K562 (cell line): ENCODE data around the gene DENND1A. TPM values are rescaled to one million over a fixed set of nuclear protein-coding genes. Genes with fewer than 3 reads are reported as not detected.

ENCODE experiments used
- ATAC-seq: fragments of 200-7000 bp; cut with Tn5 transposase; 3 replicates; pipeline ENCODE4 v1.9.1; 2020; ENCODE audit warnings: moderate library complexity
- BruUV-seq: library from RNA; stranded (reverse); fragments of 400-500 nt; replicated peaks from 2 replicates; lab custom pipeline; 2021; lab: Mats Ljungman, UMichigan
- CTCF ChIA-PET: fragments of 300-600 bp; formaldehyde crosslinking; extraction: SDS; loops from one replicate; lab custom pipeline; 2021; ENCODE audit warnings: low intra/inter-chr PET ratio; lab: Yijun Ruan, JAX
- POLR2A ChIA-PET: fragments of 300-600, 350-650 bp; sonication (Branson Sonifier 250); formaldehyde crosslinking; extraction: SDS; loops from one replicate; lab custom pipeline; 2021; ENCODE audit warnings: antibody characterized with exemption, inconsistent platforms; lab: Yijun Ruan, JAX
- DNase-seq, 4 experiments: peaks; one replicate each; pipeline versions ENCODE4 v3.0.0 to v3.0.0-alpha.2; 2011 to 2018; ENCODE audit warnings: low spot score in 3 of 4, mixed read lengths in 3 of 4; ENCODE audit errors: extremely low read depth in 1 of 4
- FAIRE-seq: peaks from 2 replicates; lab custom pipeline; 2011; peaks lifted over from hg19 to GRCh38; lab: Jason Lieb, UNC
- H2AFZ ChIP-seq: 2 replicates; pipeline ENCODE4 v1.6.0; 2011; ENCODE audit warnings: low read depth, low read length, control low read depth, inconsistent platforms
- H3K27ac ChIP-seq: fragments of 200-600 bp; 3 replicates; pipeline ENCODE4 v1.8.0; 2011; ENCODE audit warnings: low read depth, mild to moderate bottlenecking, control low read depth, inconsistent platforms, low read length, moderate library complexity, mixed read lengths; ENCODE audit errors: extremely low read depth
- H3K27me3 ChIP-seq, 2 experiments: fragments of 300-600 bp in 1 of 2; 2 replicates in 1 of 2; 3 replicates in 1 of 2; pipeline versions ENCODE4 v1.6.0 to v1.8.0; 2011; ENCODE audit warnings: inconsistent platforms in 2 of 2, low read length in 2 of 2, mild to moderate bottlenecking in 1 of 2, mixed read lengths in 1 of 2, moderate library complexity in 1 of 2; ENCODE audit not compliant: control insufficient read depth in 2 of 2, insufficient read depth in 2 of 2
- H3K36me3 ChIP-seq: fragments of 300-600 bp; 3 replicates; pipeline ENCODE4 v1.8.0; 2011; ENCODE audit warnings: mild to moderate bottlenecking, low read length, inconsistent platforms; ENCODE audit not compliant: control insufficient read depth, insufficient read depth
- H3K4me1 ChIP-seq, 2 experiments: fragments of 200-600 bp in 1 of 2; replicated peaks in 1 of 2; 2 replicates in 1 of 2; 3 replicates in 1 of 2; pipeline versions ENCODE4 v1.5.1 to v1.8.0; 2011; ENCODE audit warnings: inconsistent platforms in 2 of 2, low read length in 2 of 2, mild to moderate bottlenecking in 1 of 2, mixed read lengths in 1 of 2, moderate library complexity in 1 of 2; ENCODE audit not compliant: control insufficient read depth in 2 of 2, insufficient read depth in 2 of 2
- H3K4me2 ChIP-seq: 2 replicates; pipeline ENCODE4 v1.6.1; 2011; ENCODE audit warnings: low read length, control low read depth, inconsistent platforms, mixed read lengths; ENCODE audit not compliant: insufficient read depth
- H3K4me3 ChIP-seq: fragments of 200-600 bp; sonication (generic), shearing (Covaris generic); 2 replicates; pipeline ENCODE4 v1.5.1; 2016; ENCODE audit warnings: control low read depth, inconsistent platforms
- H3K79me2 ChIP-seq: fragments of 200-600 bp; 3 replicates; pipeline ENCODE4 v1.8.0; 2011; ENCODE audit warnings: low read length, inconsistent platforms; ENCODE audit not compliant: control insufficient read depth, insufficient read depth
- H3K9ac ChIP-seq, 2 experiments: 2 replicates each; pipeline versions ENCODE4 v1.6.0 to v1.6.1; 2011; ENCODE audit warnings: low read depth in 2 of 2, low read length in 2 of 2, control low read depth in 1 of 2, inconsistent platforms in 1 of 2, mild to moderate bottlenecking in 1 of 2, mixed read lengths in 1 of 2; ENCODE audit not compliant: insufficient read depth in 1 of 2
- H3K9me1 ChIP-seq: one replicate; pipeline ENCODE4 v1.6.0; 2011; ENCODE audit warnings: inconsistent platforms, mild to moderate bottlenecking, low read length, moderate library complexity; ENCODE audit not compliant: control insufficient read depth, insufficient read depth
- H3K9me3 ChIP-seq: replicated peaks from 2 replicates; pipeline ENCODE4 v1.5.1; 2011; ENCODE audit warnings: low read depth, low read length, inconsistent platforms; ENCODE audit not compliant: control insufficient read depth, insufficient read depth
- H4K20me1 ChIP-seq: replicated peaks from 2 replicates; pipeline ENCODE4 v1.6.1; 2011; ENCODE audit warnings: low read length, inconsistent platforms, mixed read lengths; ENCODE audit not compliant: control insufficient read depth, insufficient read depth
- ATF4 ChIP-seq: fragments of 450-650 bp; formaldehyde crosslinking; IDR thresholded peaks from 2 replicates; pipeline ENCODE4 v1.4.0; 2022; ENCODE audit warnings: mild to moderate bottlenecking, moderate library complexity
- CTCFL ChIP-seq: IDR thresholded peaks from 2 replicates; pipeline ENCODE4 v1.6.1; 2011; ENCODE audit warnings: borderline replicate concordance, low read depth, mild to moderate bottlenecking, moderate library complexity, low read length; ENCODE audit not compliant: insufficient read depth, poor library complexity, severe bottlenecking
- DIDO1 ChIP-seq: fragments of 450-650 bp; IDR thresholded peaks from 2 replicates; pipeline ENCODE4 v1.6.1; 2016; ENCODE audit warnings: low read depth, missing biosample characterization, missing genetic modification characterization
- FOXK1 ChIP-seq: sonication (generic); formaldehyde crosslinking; IDR thresholded peaks from 2 replicates; pipeline ENCODE4 v1.8.0; 2022; ENCODE audit warnings: missing genetic modification reagents, mild to moderate bottlenecking, borderline replicate concordance
- HOXB6 ChIP-seq: fragments of 250-450 bp; sonication (Bioruptor Pico); IDR thresholded peaks from 2 replicates; pipeline ENCODE4 v1.5.1; 2022; ENCODE audit warnings: mild to moderate bottlenecking, borderline replicate concordance
- KAT8 ChIP-seq: fragments of 450-650 bp; IDR thresholded peaks from 2 replicates; pipeline ENCODE4 v1.6.1; 2016; ENCODE audit warnings: low read depth, mild to moderate bottlenecking
- MBD2 ChIP-seq: sonication (generic); IDR thresholded peaks from 2 replicates; pipeline ENCODE4 v1.6.1; 2016; ENCODE audit warnings: low read depth, borderline replicate concordance
- NBN ChIP-seq: fragments of 450-650 bp; IDR thresholded peaks from 2 replicates; pipeline ENCODE4 v1.6.1; 2016; ENCODE audit warnings: low read depth, mild to moderate bottlenecking
- ZNF146 ChIP-seq: IDR thresholded peaks from one replicate; pipeline ENCODE4 v1.6.1; 2018; ENCODE audit warnings: missing compliant biosample characterization; ENCODE audit not compliant: unreplicated experiment
- WGBS: fragments of 100-300 bp; shearing (Covaris generic); methylation state at CpG from one replicate; pipeline ENCODE4 v1.1.6; 2016; ENCODE audit warnings: low coverage, mixed read lengths; ENCODE audit not compliant: insufficient coverage; ENCODE audit errors: missing lambda C conversion rate; 5-methylcytosine and 5-hydroxymethylcytosine counted together
- in situ Hi-C: fragments of 300-500 bp; cut with MboI; formaldehyde crosslinking; loops from 4 replicates; pipeline ENCODE4 v1.15.0; 2018; ENCODE audit warnings: inconsistent platforms, mixed read lengths
- intact Hi-C: fragments of 100-400 bp; cut with micrococcal nuclease; formaldehyde crosslinking; loops from 2 replicates; pipeline ENCODE4 v1.14.2; 2022
- polyA plus RNA-seq, 8 experiments: library from polyadenylated mRNA; depleted of rRNA in 4 of 8; stranded (reverse) in 5 of 8; unstranded in 3 of 8; fragments of >200 nt; fragmentation: Nextera tagmentation in 2 of 8; fragmentation: Illumina TruSeq in 1 of 8; extraction: Ambion mirVana in 2 of 8; extraction: Trizol in 1 of 8; gene quantifications; 2 replicates each; pipeline versions ENCODE4 v1.2.1 to v1.2.3, GENCODE V29; 2011 to 2014; ENCODE audit warnings: inconsistent platforms in 1 of 8, missing spikeins in 1 of 8
- total RNA-seq, 7 experiments: library from RNA; depleted of rRNA in 6 of 7; stranded (reverse); fragments of >200 nt in 6 of 7; fragmentation: Illumina TruSeq in 2 of 7; extraction: Trizol in 2 of 7; gene quantifications; 2 replicates each; pipeline versions ENCODE4 v1.2.1 to v1.2.3, GENCODE V29; 2011 to 2021; ENCODE audit warnings: low replicate concordance in 1 of 7

The DENND1A gene
- total and polyA plus RNA-seq, 9 of the 15 experiments (the other 6 are each of a cell fraction or from before 2014, with no cell fraction given): 7.6 to 29.5 (median 15.7) TPM

GRCh38 chr9:123814496-123814895 is 115.4 kb downstream of the DENND1A start:
- no peak overlapping the region for H3K27ac ChIP-seq
- BruUV-seq: no TSS peak
- H3K9me1 ChIP-seq: no peaks in the 10 kb centered on the region
- H3K4me2 ChIP-seq: no peak overlapping the region
- DNase-seq (no peak), FAIRE-seq (no peak), ATAC-seq (no peak)
- H3K9me3 ChIP-seq: no peaks in the 10 kb centered on the region
- H2AFZ ChIP-seq: no peak overlapping the region
- 100% methylated on average over 1 of the region's 1 CpG for WGBS
- H4K20me1 ChIP-seq: no peaks in the 10 kb centered on the region
- H3K79me2 ChIP-seq: no peaks in the 10 kb centered on the region
- H3K9ac ChIP-seq: no peak overlapping the region
- H3K36me3 ChIP-seq: no peaks in the 10 kb centered on the region
- in situ Hi-C loops (no loop called here), intact Hi-C loops (no loop called here)
- ChIA-PET POLR2A (no interaction called here), CTCF (no interaction called here)
- no peak overlapping the region for H3K4me3 ChIP-seq
- H3K27me3 ChIP-seq: no peaks in the 10 kb centered on the region
- H3K4me1 ChIP-seq: peaks cover 0 to 2% of the 10 kb centered on the region in 2 experiments; a peak in 1 of 5 replicates
- TF ChIP-seq ATF4 (CRISPR knock-in tag) (no peak), MBD2 (no peak), KAT8 (no peak), ZNF146 (CRISPR knock-in tag) (no peak), HOXB6 (CRISPR knock-in tag) (no peak), NBN (no peak), DIDO1 (tag) (no peak), CTCFL (no peak), FOXK1 (CRISPR knock-in tag) (no peak)
